Mucosa of descending colon (tissue), 3 donors: ENCODE measurements around the gene KCNQ2. TPM values are rescaled to one million over a fixed set of nuclear protein-coding genes. Genes with fewer than 3 reads are reported as not detected.
A peak's percentile ranks its signal among the peaks of the same experiment; 100 is the strongest.

Experiments
- ATAC-seq: fragments of 200-7000 bp; cut with Tn5 transposase; one replicate; pipeline ENCODE4 v1.9.1; 2020; ENCODE audit warnings: mild to moderate bottlenecking, moderate library complexity
- DNase-seq, 3 donors: peaks; one replicate each; pipeline ENCODE4 v3.0.0-alpha.2; 2020
- H3K36me3 ChIP-seq: fragments of 200-600 bp; one replicate; pipeline ENCODE4 v1.8.0; 2021; ENCODE audit warnings: low read depth, mild to moderate bottlenecking
- H3K4me1 ChIP-seq: fragments of 200-600 bp; one replicate; pipeline ENCODE4 v1.8.0; 2021; ENCODE audit warnings: low read depth, mild to moderate bottlenecking
- H3K4me3 ChIP-seq: fragments of 200-600 bp; one replicate; pipeline ENCODE4 v1.8.0; 2021; ENCODE audit warnings: mild to moderate bottlenecking
- H3K9me3 ChIP-seq: fragments of 200-600 bp; one replicate; pipeline ENCODE4 v1.8.0; 2021; ENCODE audit warnings: mild to moderate bottlenecking
- intact Hi-C, 2 donors: fragments of 100-400 bp; cut with DNase I in 1 of 2; cut with micrococcal nuclease in 1 of 2; formaldehyde crosslinking; loops; one replicate each; pipeline versions ENCODE4 v1.11.0 to v1.11.1; 2022; cut with DNase I, micrococcal nuclease
- total RNA-seq, 3 donors: library from RNA; stranded (reverse); fragmentation: NEBNext Ultra II Directional in 2 of 3; extraction: Animal tissue kit (Norgen Biotek cat#: 25700) in 2 of 3; gene quantifications; one replicate each; pipeline versions ENCODE4 v1.2.1 to v1.2.4, GENCODE V29; 2021 to 2023
- TF ChIP-seq, protein P1 (sequence below): fragments of 200-600 bp; IDR thresholded peaks from one replicate; pipeline ENCODE4 v1.8.0; 2022; ENCODE audit warnings: antibody characterized with exemption, mild to moderate bottlenecking
- donor health status: DM: no; HTN: no; CAD: no; lungs with moderate emphysema.
- donor health status: DM: no; HTN: no; CAD: no.
- donor health status: DM: no; HTN: yes; CAD: no.

KCNQ2 gene
- total RNA-seq, 3 donors from 2014 or later, result 1.4 TPM; not detected in 2

DNA sequence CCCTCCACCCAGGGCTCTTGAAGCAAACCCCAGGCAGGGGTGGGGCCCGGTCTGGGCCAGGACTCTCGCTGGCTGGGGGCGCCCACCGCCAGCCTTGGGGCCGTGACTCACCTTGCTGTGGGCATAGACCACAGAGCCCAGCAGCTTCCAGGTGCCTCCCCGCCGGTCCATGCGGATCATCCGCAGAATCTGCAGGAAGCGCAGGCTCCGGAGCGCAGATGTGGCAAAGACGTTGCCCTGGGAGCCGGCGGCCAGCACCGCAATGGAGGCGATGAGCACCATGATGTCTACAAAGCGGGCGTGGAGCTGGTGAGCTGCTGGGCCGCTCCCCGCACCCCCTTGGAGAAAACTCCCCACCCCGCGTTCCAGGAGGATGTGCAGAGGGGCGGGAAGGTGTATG lies 27.9 kb downstream of the KCNQ2 start:
- H3K9me3 ChIP-seq, result no peaks in the 10 kb centered on the region
- H3K36me3 ChIP-seq, result no peaks in the 10 kb centered on the region
- DNase-seq, result no peak
- intact Hi-C loops, result no loop called here
- H3K4me3 ChIP-seq, result no peak overlapping the region
- TF ChIP-seq, protein P1, sequence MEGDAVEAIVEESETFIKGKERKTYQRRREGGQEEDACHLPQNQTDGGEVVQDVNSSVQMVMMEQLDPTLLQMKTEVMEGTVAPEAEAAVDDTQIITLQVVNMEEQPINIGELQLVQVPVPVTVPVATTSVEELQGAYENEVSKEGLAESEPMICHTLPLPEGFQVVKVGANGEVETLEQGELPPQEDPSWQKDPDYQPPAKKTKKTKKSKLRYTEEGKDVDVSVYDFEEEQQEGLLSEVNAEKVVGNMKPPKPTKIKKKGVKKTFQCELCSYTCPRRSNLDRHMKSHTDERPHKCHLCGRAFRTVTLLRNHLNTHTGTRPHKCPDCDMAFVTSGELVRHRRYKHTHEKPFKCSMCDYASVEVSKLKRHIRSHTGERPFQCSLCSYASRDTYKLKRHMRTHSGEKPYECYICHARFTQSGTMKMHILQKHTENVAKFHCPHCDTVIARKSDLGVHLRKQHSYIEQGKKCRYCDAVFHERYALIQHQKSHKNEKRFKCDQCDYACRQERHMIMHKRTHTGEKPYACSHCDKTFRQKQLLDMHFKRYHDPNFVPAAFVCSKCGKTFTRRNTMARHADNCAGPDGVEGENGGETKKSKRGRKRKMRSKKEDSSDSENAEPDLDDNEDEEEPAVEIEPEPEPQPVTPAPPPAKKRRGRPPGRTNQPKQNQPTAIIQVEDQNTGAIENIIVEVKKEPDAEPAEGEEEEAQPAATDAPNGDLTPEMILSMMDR, result no peak
- H3K4me1 ChIP-seq, result no peaks in the 10 kb centered on the region
- no peak for ATAC-seq

DNA sequence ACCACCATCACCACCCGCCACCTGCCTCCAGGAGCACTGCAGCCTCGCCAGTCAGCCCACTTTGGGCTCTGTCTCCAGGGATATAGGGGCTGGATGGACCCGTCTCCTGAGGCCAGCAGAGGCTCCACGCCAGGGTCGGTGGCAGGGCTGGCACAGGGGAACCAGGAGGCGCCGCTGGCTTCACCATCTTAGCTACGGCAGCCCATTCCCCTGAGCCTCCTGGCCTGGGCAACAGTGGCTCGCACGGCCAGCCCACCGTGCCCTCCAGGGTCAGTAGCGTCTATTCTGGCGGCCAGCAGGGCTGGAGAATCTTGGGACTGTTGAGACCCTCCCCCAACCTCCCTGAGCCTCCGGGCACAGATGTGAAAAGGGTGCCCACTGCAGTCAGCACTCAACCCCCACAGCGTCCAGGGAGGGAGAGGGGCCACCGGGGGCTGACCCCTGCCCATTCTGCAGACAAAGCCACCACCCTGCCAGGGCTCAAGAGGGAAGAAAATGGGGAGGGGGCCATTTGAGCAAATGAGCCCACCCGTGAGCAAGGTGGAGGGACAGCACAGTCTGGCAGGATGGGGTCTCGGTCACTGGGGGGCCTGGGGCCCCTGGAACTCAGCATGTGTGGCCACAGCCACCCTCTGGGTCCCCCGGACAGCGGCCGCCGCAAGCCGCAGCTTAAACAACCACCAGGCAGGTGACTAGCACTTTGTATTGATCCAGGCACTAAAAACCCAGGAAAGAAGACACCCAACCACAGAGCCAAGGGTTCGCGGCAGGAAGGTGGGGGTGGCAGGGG lies 28.7 kb downstream of the KCNQ2 start:
- H3K4me1 ChIP-seq, result no peaks in the 10 kb centered on the region
- intact Hi-C loops, result no loop called here
- DNase-seq (no peak), ATAC-seq (no peak)
- H3K9me3 ChIP-seq, result no peaks in the 10 kb centered on the region
- TF ChIP-seq, protein P1, result no peak
- no peak overlapping the region for H3K4me3 ChIP-seq
- no peaks in the 10 kb centered on the region for H3K36me3 ChIP-seq

DNA sequence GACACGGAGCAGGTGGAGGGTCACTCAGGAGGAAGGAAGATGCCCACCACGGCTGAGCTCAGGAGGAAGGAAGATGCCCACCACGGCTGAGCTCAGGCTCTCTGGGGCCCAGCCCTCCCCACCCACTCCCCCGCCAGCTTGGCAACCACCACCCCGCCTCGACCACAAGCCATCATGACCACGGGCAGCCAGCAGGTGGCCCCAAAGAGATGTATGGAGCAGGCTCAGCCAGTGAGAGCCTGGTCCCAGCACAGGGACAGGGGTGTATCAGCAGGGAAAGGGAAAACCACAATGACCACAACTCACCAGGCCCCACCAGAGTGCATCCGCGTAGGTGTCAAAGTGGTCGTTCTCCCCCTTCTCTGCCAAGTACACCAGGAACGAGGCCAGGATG lies 30.4 kb downstream of the KCNQ2 start:
- TF ChIP-seq, protein P1, result no peak
- Histone ChIP-seq H3K9me3 (no peaks in the 10 kb centered on the region), H3K4me3 (no peak overlapping the region), H3K36me3 (no peaks in the 10 kb centered on the region), H3K4me1 (no peaks in the 10 kb centered on the region)
- DNase-seq, result peak in 2 of 3 donors; percentile 63 to 73
- peak; percentile 77 for ATAC-seq
- intact Hi-C loops, result no loop called here

DNA sequence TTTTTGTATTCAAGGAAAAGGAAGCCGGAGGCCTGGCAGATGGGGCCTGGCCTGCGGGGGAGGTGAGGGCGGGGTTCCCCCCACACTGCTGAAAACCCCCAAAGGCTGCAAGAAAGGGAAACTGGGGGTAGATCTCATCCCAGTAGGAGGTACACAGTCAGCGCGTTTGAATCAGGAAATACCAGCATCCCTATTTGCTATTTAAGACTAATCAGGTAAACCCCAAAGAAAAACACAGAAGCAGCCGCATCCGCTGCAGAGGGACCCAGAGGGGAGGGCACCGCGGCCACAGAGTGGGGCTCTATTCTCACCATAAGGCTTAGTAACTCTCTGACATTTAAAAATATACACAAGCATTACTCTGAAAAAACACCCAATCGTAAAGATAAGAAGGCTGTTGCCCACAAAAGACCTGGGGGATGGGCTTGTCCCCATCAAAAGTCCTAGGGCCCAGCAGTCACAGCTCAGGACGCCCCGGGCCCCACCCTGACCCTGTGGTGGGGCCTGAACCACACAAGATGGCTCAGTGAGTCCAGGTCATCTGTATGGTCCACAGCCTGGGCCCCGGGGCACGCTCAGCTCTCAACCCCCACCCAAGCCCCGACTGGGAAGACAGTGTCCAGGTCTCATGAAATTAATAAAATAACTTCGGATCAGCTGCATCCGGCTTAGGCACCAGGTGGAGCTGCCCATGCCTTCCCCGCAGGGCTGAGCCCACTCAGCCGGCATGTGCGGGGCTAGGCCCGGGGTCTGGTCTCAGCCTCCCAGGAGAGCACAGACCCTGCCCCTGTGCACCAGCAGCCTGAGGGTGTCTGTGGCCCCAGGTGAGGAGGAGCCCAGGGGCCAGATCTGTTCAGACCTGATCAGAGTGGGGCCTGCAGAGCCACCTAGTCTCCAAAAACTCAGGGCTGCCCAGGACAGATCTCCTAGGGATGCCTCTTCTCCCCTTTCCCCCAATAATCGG lies 31.0 kb downstream of the KCNQ2 start:
- Histone ChIP-seq H3K4me3 (no peak overlapping the region), H3K36me3 (no peaks in the 10 kb centered on the region), H3K9me3 (no peaks in the 10 kb centered on the region), H3K4me1 (no peaks in the 10 kb centered on the region)
- DNase-seq, result no peak
- intact Hi-C loops, result no loop called here
- ATAC-seq, result no peak
- TF ChIP-seq, protein P1, result no peak

DNA sequence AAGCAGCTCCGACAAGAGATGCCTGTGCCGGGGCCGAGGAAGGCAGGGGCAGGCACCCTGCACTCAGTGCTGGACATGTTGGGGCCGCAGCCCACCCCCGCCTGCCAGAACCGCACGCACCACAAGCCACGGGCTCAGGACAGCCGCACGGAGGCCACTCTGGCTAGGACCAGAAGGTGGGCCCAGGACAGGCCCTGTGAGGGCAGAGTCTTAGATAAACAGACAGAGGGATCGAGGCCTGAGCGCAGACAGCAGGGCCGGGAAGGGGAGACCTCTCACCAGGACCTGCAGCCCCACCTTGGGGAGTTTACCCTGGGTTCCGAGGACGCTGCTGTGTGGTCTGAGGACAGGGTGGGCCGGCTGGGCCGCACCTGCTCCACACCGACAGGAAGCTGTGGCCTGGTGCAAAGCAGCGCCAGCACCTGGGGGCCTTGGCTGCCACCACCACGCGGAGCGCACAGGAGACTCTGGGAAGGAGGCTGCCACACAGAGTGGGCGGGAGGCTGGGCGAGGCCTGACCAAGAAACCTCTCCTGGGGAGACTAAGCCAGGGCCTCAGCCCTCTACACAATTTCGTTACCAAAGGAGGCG lies 32.0 kb downstream of the KCNQ2 start:
- DNase-seq, result no peak
- intact Hi-C loops, result no loop called here
- ATAC-seq, result no peak

More for the DNA sequence above, 32.0 kb downstream of the KCNQ2 start:
- TF ChIP-seq, protein P1, result no peak
- Histone ChIP-seq H3K4me3 (no peak overlapping the region), H3K36me3 (no peaks in the 10 kb centered on the region), H3K4me1 (no peaks in the 10 kb centered on the region), H3K9me3 (no peaks in the 10 kb centered on the region)
